Natural killer cell (primary cell): Measurements from ENCODE around the gene GIGYF2. TPM values are rescaled to one million over a fixed set of nuclear protein-coding genes. Genes with fewer than 3 reads are reported as not detected.

Experiments used
- ATAC-seq, 3 donors: fragments of 150-1000 bp in 2 of 3; fragments of 200-7000 bp in 1 of 3; cut with Tn5 transposase; 1 replicate in 1 of 3; 2 replicates in 2 of 3; pipeline ENCODE4 v1.10.0; 2021; ENCODE audit warnings: mild to moderate bottlenecking in 2 of 3, moderate library complexity in 2 of 3
- DNase-seq, 2 donors: peaks; one replicate each; pipeline versions ENCODE4 v3.0.0 to v3.0.0-alpha.2; 2013 to 2021; ENCODE audit warnings: mixed read lengths in 1 of 2
- H3K27ac ChIP-seq: one replicate; pipeline ENCODE4 v1.5.1; 2013; ENCODE audit warnings: mild to moderate bottlenecking, low read length
- H3K27me3 ChIP-seq: one replicate; pipeline ENCODE4 v1.6.1; 2013; ENCODE audit warnings: low read length; ENCODE audit not compliant: control insufficient read depth, insufficient read depth
- H3K36me3 ChIP-seq: one replicate; pipeline ENCODE4 v1.6.1; 2013; ENCODE audit warnings: low read length; ENCODE audit not compliant: control insufficient read depth, insufficient read depth
- H3K4me1 ChIP-seq: one replicate; pipeline ENCODE4 v1.6.1; 2013; ENCODE audit warnings: low read length; ENCODE audit not compliant: control insufficient read depth, insufficient read depth
- H3K4me3 ChIP-seq: one replicate; pipeline ENCODE4 v1.5.1; 2013; ENCODE audit warnings: low read length
- H3K9me3 ChIP-seq: one replicate; pipeline ENCODE4 v1.6.1; 2013; ENCODE audit warnings: low read length; ENCODE audit not compliant: control insufficient read depth, insufficient read depth
- H3K27ac Mint-ChIP-seq, 2 donors: one replicate each; pipeline ENCODE4 v1.8.0; 2022; ENCODE audit warnings: mild to moderate bottlenecking in 2 of 2, mixed read lengths in 2 of 2, moderate library complexity in 1 of 2
- H3K27me3 Mint-ChIP-seq, 2 donors: one replicate each; pipeline ENCODE4 v1.8.0; 2022; ENCODE audit warnings: low read depth in 2 of 2, mixed read lengths in 2 of 2
- H3K36me3 Mint-ChIP-seq: one replicate; pipeline ENCODE4 v1.8.0; 2022; ENCODE audit warnings: mixed read lengths
- H3K4me1 Mint-ChIP-seq, 2 donors: one replicate each; pipeline ENCODE4 v1.8.0; 2022; ENCODE audit warnings: mixed read lengths in 2 of 2
- H3K4me3 Mint-ChIP-seq: one replicate; pipeline ENCODE4 v1.8.0; 2022; ENCODE audit warnings: mild to moderate bottlenecking, moderate library complexity, mixed read lengths
- H3K9me3 Mint-ChIP-seq, 2 donors: one replicate each; pipeline ENCODE4 v1.8.0; 2022; ENCODE audit warnings: mixed read lengths in 2 of 2
- WGBS: methylation state at CpG from one replicate; pipeline ENCODE4 v1.1.7; 2013; ENCODE audit warnings: missing lambda C conversion rate; ENCODE audit not compliant: insufficient coverage; 5-methylcytosine and 5-hydroxymethylcytosine counted together
- intact Hi-C: fragments of 100-400 bp; cut with micrococcal nuclease; formaldehyde crosslinking; loops from one replicate; pipeline ENCODE4 v1.14.2; 2022
- total RNA-seq, 4 donors: library from RNA; stranded (reverse); fragments of 120-200 nt in 1 of 4; gene quantifications; one replicate each; pipeline versions ENCODE4 v1.2.3 to v1.2.4, GENCODE V29; 2013 to 2022
- TF ChIP-seq, protein P1 (sequence below): fragments of 200-600 bp; IDR thresholded peaks from one replicate; pipeline ENCODE4 v1.8.0; 2022; ENCODE audit warnings: antibody characterized with exemption

Gene GIGYF2
- total RNA-seq, 3 donors from 2014 or later (not counting 1 experiment from before 2014, with no cell fraction given) = 73.6 to 85.3 (median 80.1) TPM

- no peak for DNase-seq
- no peak for ATAC-seq
- intact Hi-C loops = no loop called here
These were observed 175.7 kb downstream of the GIGYF2 start for GRCh38 chr2:232872826-232873225.

DNA sequence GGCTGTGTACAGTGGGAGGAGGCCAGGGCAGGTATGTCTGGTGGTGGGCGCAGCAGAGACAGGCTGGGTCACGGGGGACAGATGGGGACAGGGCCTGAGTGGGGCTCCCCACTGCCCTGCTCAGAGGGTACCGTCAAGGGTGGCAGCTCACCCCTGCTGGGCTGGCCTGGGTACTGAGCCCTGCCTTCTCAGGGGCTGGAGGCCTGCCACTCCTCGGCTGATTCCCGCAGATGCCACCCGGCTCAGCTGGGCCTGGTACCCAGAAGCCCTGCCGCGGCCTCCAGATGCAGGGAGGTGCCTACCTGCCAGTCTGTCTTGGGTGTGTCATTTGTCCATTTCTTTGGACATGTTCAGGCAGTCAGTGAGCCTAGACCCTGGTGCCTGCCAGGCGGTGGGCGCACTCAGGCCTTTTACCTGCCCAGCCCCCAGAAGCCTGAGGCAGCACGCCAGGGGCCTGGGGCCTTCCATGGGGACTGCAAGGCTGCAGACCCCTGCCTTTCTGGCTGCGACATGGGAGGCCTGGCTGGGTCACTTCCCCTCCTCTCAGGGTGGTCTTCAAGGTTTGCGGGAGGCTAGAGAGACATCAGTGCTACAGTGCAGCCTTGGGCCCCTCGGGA lies 176.3 kb downstream of the GIGYF2 start:
- Mint-ChIP-seq H3K27me3 (peaks cover 8 to 10% of the 10 kb centered on the region in 2 donors), H3K36me3 (no peaks in the 10 kb centered on the region), H3K4me3 (no peak overlapping the region), H3K9me3 (no peaks in the 10 kb centered on the region), H3K4me1 (peaks cover 0 to 11% of the 10 kb centered on the region in 2 donors), H3K27ac (no peak overlapping the region)
- H3K27ac ChIP-seq = no peak overlapping the region
- TF ChIP-seq, protein P1, sequence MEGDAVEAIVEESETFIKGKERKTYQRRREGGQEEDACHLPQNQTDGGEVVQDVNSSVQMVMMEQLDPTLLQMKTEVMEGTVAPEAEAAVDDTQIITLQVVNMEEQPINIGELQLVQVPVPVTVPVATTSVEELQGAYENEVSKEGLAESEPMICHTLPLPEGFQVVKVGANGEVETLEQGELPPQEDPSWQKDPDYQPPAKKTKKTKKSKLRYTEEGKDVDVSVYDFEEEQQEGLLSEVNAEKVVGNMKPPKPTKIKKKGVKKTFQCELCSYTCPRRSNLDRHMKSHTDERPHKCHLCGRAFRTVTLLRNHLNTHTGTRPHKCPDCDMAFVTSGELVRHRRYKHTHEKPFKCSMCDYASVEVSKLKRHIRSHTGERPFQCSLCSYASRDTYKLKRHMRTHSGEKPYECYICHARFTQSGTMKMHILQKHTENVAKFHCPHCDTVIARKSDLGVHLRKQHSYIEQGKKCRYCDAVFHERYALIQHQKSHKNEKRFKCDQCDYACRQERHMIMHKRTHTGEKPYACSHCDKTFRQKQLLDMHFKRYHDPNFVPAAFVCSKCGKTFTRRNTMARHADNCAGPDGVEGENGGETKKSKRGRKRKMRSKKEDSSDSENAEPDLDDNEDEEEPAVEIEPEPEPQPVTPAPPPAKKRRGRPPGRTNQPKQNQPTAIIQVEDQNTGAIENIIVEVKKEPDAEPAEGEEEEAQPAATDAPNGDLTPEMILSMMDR = no peak
- intact Hi-C loops = no loop called here
- peaks cover 10% of the 10 kb centered on the region for H3K4me1 ChIP-seq
- DNase-seq (no peak), ATAC-seq (no peak)
- peaks cover 12% of the 10 kb centered on the region for H3K27me3 ChIP-seq
- H3K9me3 ChIP-seq = no peaks in the 10 kb centered on the region
- WGBS = 93% methylated on average over 14 of the region's 14 CpGs
- no peaks in the 10 kb centered on the region for H3K36me3 ChIP-seq
- no peak overlapping the region for H3K4me3 ChIP-seq

More at GRCh38 chr2:232872826-232873225, 175.7 kb downstream of the GIGYF2 start:
- H3K27me3 Mint-ChIP-seq = peaks cover 8 to 10% of the 10 kb centered on the region in 2 donors
- no peak overlapping the region for H3K27ac Mint-ChIP-seq
- Histone ChIP-seq H3K27me3 (peaks cover 12% of the 10 kb centered on the region), H3K9me3 (no peaks in the 10 kb centered on the region), H3K4me3 (no peak overlapping the region), H3K27ac (no peak overlapping the region), H3K4me1 (peaks cover 10% of the 10 kb centered on the region), H3K36me3 (no peaks in the 10 kb centered on the region)
- no peaks in the 10 kb centered on the region for H3K36me3 Mint-ChIP-seq
- H3K4me1 Mint-ChIP-seq = peaks cover 0 to 11% of the 10 kb centered on the region in 2 donors
- TF ChIP-seq, protein P1 = no peak
- H3K4me3 Mint-ChIP-seq = no peak overlapping the region
- no peaks in the 10 kb centered on the region for H3K9me3 Mint-ChIP-seq
- WGBS = 96% methylated on average over 9 of the region's 9 CpGs

- Histone ChIP-seq H3K27me3 (peaks cover 12% of the 10 kb centered on the region), H3K4me1 (peaks cover 10% of the 10 kb centered on the region), H3K27ac (no peak overlapping the region), H3K4me3 (no peak overlapping the region), H3K9me3 (no peaks in the 10 kb centered on the region), H3K36me3 (no peaks in the 10 kb centered on the region)
- Mint-ChIP-seq H3K4me1 (peaks cover 0 to 9% of the 10 kb centered on the region in 2 donors), H3K27me3 (peaks cover 8 to 10% of the 10 kb centered on the region in 2 donors), H3K36me3 (no peaks in the 10 kb centered on the region), H3K9me3 (no peaks in the 10 kb centered on the region), H3K4me3 (no peak overlapping the region), H3K27ac (no peak overlapping the region)
- ATAC-seq (no peak), DNase-seq (no peak)
- intact Hi-C loops = no loop called here
- TF ChIP-seq, protein P1 = no peak
- WGBS = 83% methylated on average over 6 of the region's 6 CpGs
These were observed 176.9 kb downstream of the GIGYF2 start for GRCh38 chr2:232873909-232874641.
